GM19193 (cell line): ENCODE measurements around the gene PCDHGC5.

Experiments
- POLR2A ChIP-seq: IDR thresholded peaks from 4 replicates; pipeline ENCODE4 v1.6.1; 2011; ENCODE audit not compliant: insufficient read depth, insufficient read length; ENCODE audit errors: extremely low read depth

PCDHGC5 gene

GRCh38 chr5:141504216-141504615 is 15.3 kb downstream of the PCDHGC5 start:
- TF ChIP-seq POLR2A: no peak

DNA sequence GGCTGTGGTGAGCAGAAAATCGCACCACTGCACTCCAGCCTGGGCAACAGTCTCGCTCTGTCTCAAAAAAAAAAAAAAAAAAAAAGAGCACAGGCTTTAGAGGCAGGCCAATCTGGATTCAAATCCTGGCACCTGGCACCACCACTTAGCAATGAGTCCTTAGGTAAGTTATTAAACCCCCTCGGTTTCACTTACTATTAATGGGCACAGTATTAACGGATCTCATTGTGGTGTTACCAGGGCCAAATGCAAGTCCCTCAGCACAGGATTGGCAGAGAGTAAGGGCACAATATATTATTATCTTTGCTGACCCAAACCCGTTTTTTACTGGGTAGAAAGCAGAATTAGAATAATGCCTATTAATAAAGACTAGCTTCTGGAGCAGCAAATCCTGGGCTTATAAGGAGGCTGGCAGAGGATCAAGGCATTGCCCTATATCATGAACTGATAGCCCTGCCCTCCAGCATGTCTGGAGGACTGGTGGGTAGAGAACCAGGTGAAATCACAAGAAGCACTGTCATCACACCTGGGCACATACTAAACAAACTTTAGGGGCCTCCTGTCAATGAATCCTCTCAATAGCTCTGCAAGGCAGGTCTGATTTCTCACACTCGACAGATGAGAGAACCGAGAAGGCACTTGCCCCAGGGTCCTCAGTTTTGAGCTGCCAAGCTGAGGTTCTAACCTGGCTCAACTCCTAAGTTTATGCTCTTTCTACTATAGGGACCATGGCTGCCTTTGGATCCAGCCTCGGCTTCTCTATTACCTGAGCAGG is 17.7 kb downstream of the PCDHGC5 start:
- no peak for TF ChIP-seq POLR2A

DNA sequence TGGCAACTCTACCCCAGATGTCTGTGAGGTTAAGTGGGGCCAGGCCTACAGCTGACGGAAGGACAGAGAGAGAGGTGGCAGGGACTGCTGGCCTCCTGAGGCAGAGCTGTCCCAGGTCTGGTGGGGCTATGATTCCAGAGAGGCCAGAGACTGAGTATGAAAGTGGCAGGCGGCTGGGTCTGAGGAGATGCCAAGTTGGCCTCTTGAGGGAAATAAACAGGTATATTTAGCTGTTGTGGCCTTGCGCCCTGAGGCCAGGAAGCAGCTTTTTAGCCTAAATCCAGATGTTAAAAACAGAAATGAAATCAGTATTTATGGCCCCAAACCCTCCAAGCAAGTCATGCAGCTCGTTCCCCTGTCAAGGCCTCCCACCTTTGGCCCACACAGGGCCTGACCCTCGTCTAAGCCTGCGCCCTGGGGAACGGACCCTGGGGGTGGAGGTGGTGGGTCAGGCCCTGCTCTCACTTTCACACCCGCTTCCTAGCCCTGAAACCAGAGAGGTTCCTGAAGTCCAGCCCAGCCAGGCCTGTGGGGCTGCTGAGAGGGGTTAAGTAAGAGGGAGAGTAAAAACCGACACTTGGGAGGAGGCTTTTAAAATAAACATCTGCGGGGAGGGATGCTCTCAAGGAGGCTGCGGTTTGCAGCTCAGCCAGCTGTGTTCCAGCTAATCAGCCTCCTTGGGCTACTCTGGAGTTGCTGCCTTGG is 18.7 kb downstream of the PCDHGC5 start:
- no peak for TF ChIP-seq POLR2A

DNA sequence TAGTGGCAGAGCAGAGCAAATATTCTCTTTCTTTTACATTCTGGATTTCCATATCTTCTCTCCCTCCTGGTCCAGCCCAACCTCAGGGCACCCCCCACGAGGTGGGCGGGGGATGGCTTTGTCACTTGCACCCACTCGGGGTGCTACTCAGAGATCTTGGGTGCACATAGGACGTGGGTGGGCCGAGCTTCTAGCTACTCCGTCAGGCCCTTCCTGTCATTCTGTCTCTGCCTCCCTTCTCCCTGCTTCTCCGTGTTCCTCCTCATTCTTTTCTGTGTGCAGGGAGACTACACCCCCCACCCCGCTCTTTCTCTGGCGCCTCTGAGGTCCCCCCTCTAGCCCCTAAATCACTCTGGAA is 19.5 kb downstream of the PCDHGC5 start:
- no peak for TF ChIP-seq POLR2A

- TF ChIP-seq POLR2A: peak; percentile 49
Observed at GRCh38 chr5:141508798-141509611, 20.1 kb downstream of the PCDHGC5 start.

- TF ChIP-seq POLR2A: no peak
Observed at GRCh38 chr5:141510160-141510559, 21.3 kb downstream of the PCDHGC5 start.

DNA sequence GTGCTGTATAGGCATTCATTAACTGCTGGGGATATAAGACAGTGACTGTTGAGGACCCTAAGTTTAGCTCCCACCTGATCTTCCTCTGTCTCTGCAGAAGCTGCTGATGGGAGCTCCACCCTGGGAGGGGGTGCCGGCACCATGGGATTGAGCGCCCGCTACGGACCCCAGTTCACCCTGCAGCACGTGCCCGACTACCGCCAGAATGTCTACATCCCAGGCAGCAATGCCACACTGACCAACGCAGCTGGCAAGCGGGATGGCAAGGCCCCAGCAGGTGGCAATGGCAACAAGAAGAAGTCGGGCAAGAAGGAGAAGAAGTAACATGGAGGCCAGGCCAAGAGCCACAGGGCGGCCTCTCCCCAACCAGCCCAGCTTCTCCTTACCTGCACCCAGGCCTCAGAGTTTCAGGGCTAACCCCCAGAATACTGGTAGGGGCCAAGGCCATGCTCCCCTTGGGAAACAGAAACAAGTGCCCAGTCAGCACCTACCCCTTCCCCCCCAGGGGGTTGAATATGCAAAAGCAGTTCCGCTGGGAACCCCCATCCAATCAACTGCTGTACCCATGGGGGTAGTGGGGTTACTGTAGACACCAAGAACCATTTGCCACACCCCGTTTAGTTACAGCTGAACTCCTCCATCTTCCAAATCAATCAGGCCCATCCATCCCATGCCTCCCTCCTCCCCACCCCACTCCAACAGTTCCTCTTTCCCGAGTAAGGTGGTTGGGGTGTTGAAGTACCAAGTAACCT is 22.1 kb downstream of the PCDHGC5 start:
- TF ChIP-seq POLR2A: peak; percentile 78

GRCh38 chr5:141511771-141512325 is 23.0 kb downstream of the PCDHGC5 start:
- TF ChIP-seq POLR2A: no peak

DNA sequence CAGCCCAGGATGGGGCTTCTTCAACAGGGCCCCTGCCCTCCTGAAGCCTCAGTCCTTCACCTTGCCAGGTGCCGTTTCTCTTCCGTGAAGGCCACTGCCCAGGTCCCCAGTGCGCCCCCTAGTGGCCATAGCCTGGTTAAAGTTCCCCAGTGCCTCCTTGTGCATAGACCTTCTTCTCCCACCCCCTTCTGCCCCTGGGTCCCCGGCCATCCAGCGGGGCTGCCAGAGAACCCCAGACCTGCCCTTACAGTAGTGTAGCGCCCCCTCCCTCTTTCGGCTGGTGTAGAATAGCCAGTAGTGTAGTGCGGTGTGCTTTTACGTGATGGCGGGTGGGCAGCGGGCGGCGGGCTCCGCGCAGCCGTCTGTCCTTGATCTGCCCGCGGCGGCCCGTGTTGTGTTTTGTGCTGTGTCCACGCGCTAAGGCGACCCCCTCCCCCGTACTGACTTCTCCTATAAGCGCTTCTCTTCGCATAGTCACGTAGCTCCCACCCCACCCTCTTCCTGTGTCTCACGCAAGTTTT is 23.6 kb downstream of the PCDHGC5 start:
- no peak for TF ChIP-seq POLR2A

- no peak for TF ChIP-seq POLR2A
Observed at GRCh38 chr5:141512911-141513626, 24.2 kb downstream of the PCDHGC5 start.

GRCh38 chr5:141513627-141514329 is 24.9 kb downstream of the PCDHGC5 start:
- TF ChIP-seq POLR2A: no peak

GRCh38 chr5:141514330-141515133 is 25.7 kb downstream of the PCDHGC5 start:
- no peak for TF ChIP-seq POLR2A
